HEK293T (cell line): ENCODE measurements around the gene TAS2R40.

Experiments
- ARNT ChIP-seq: fragments of 450-650 bp; IDR thresholded peaks from 2 replicates; pipeline ENCODE4 v1.6.1; 2017; ENCODE audit warnings: mild to moderate bottlenecking
- BHLHE40 ChIP-seq: fragments of 450-650 bp; IDR thresholded peaks from 2 replicates; pipeline ENCODE4 v1.6.1; 2016; ENCODE audit warnings: mild to moderate bottlenecking, moderate library complexity, borderline replicate concordance
- CTBP1 ChIP-seq: fragments of 450-650 bp; IDR thresholded peaks from 2 replicates; pipeline ENCODE4 v1.6.1; 2016; ENCODE audit warnings: borderline replicate concordance
- ELF4 ChIP-seq: fragments of 450-650 bp; IDR thresholded peaks from 2 replicates; pipeline ENCODE4 v1.6.1; 2017; ENCODE audit warnings: antibody characterized with exemption
- FOXA1 ChIP-seq: fragments of 450-650 bp; IDR thresholded peaks from 2 replicates; pipeline ENCODE4 v1.6.1; 2016; ENCODE audit warnings: mild to moderate bottlenecking
- FOXK2 ChIP-seq: fragments of 450-650 bp; IDR thresholded peaks from 2 replicates; pipeline ENCODE4 v1.6.1; 2016; ENCODE audit warnings: mild to moderate bottlenecking
- FOXM1 ChIP-seq: fragments of 450-650 bp; IDR thresholded peaks from 2 replicates; pipeline ENCODE4 v1.6.1; 2017; ENCODE audit warnings: mild to moderate bottlenecking, borderline replicate concordance
- HDGF ChIP-seq: fragments of 450-650 bp; IDR thresholded peaks from 2 replicates; pipeline ENCODE4 v1.6.1; 2017; ENCODE audit warnings: antibody characterized with exemption, borderline replicate concordance
- L3MBTL2 ChIP-seq: fragments of 450-650 bp; conservative IDR thresholded peaks from 2 replicates; pipeline ENCODE4 v1.6.1; 2016; ENCODE audit warnings: mild to moderate bottlenecking
- LEF1 ChIP-seq: fragments of 450-650 bp; IDR thresholded peaks from 2 replicates; pipeline ENCODE4 v1.6.1; 2017; ENCODE audit warnings: mild to moderate bottlenecking, borderline replicate concordance
- NFRKB ChIP-seq: fragments of 450-650 bp; IDR thresholded peaks from 2 replicates; pipeline ENCODE4 v1.6.1; 2016; ENCODE audit warnings: mild to moderate bottlenecking, moderate library complexity
- SP1 ChIP-seq: fragments of 450-650 bp; IDR thresholded peaks from 2 replicates; pipeline ENCODE4 v1.6.1; 2017
- SUZ12 ChIP-seq: fragments of 450-650 bp; IDR thresholded peaks from 2 replicates; pipeline ENCODE4 v1.6.1; 2016; ENCODE audit warnings: mild to moderate bottlenecking
- TARDBP ChIP-seq: fragments of 450-650 bp; IDR thresholded peaks from 2 replicates; pipeline ENCODE4 v1.6.1; 2016

DNA sequence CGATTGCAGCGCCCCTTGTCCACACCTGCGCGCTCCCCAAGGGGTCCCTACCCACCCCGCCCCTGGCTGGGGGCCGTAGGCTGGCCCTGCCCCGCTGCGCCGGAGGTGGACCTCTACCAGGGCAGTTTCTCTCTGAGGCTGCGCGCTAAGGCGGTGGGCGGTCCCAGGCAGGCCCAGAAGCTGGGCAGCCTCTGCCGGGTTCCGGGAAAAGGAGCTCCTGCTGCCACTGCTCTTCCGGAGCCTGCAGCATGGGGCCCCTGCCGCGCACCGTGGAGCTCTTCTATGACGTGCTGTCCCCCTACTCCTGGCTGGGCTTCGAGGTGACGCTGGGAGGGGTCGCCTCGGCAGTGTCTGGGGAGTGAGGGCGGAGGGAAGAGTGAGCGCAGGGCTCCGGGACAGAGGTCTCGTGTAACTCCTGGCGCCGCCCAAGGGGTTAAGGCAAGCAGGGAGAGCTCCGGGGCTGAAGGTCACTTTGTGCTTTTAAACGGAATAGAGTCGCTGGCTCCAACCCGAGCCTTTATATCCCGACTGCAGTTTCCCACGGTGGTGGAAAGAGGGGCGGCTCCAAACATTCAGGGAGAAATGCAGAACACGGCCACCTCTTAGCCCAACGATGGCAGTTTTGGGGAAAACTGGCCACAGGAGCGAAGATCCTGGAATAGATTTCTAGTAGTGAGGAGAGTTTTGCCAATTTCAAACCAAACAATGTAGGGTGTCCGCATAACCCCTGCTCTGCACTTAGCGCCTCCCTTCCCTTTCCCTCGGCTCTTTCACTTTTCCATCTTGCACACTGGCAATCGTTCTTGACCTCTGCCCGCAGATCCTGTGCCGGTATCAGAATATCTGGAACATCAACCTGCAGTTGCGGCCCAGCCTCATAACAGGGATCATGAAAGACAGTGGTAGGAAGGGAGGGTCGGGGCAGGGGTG is 41.7 kb downstream of the TAS2R40 start, which contains the start of gene GSTK1:
- TF ChIP-seq FOXM1 (no peak), TARDBP (no peak), L3MBTL2 (peak; percentile 86), FOXA1 (no peak), ARNT (no peak), SP1 (no peak), SUZ12 (no peak), LEF1 (no peak), ELF4 (peak; percentile 57), NFRKB (no peak), BHLHE40 (no peak), HDGF (no peak), CTBP1 (no peak), FOXK2 (no peak)
